Endothelial cell of umbilical vein (primary cell): ENCODE data around the gene POU3F3. TPM values are rescaled to one million over a fixed set of nuclear protein-coding genes. Genes with fewer than 3 reads are reported as not detected.

Experiments used
- BruUV-seq: library from RNA; stranded (reverse); fragments of 400-500 nt; replicated peaks from 2 replicates; lab custom pipeline; 2021; lab: Mats Ljungman, UMichigan
- CTCF ChIA-PET: fragments of 300-600, 350-600 bp; sonication (Branson Sonifier 250); formaldehyde crosslinking; loops from one replicate; lab custom pipeline; 2021; ENCODE audit warnings: antibody characterized with exemption, inconsistent platforms; lab: Charles Lee
- POLR2A ChIA-PET: fragments of 300-600, 350-600 bp; sonication (Branson Sonifier 250); formaldehyde crosslinking; loops from one replicate; lab custom pipeline; 2021; ENCODE audit warnings: antibody characterized with exemption, inconsistent platforms; lab: Charles Lee
- DNase-seq: peaks from one replicate; pipeline ENCODE4 v3.0.0-alpha.2; 2011; ENCODE audit warnings: low read depth, low spot score
- FAIRE-seq: peaks from 2 replicates; lab custom pipeline; 2011; peaks lifted over from hg19 to GRCh38; lab: Jason Lieb, UNC
- H2AFZ ChIP-seq: 2 replicates; pipeline ENCODE4 v1.6.0; 2012; ENCODE audit warnings: low read depth, low read length, control low read depth, inconsistent platforms
- H3K27ac ChIP-seq: 2 replicates; pipeline ENCODE4 v1.5.1; 2011; ENCODE audit warnings: low read depth, mild to moderate bottlenecking, control low read depth, low read length, moderate library complexity; ENCODE audit not compliant: insufficient read depth
- H3K27me3 ChIP-seq, 2 experiments: 2 replicates each; pipeline versions ENCODE4 v1.6.0 to v1.6.1; 2011; ENCODE audit warnings: low read length in 2 of 2, mixed read lengths in 1 of 2; ENCODE audit not compliant: control insufficient read depth in 2 of 2, insufficient read depth in 2 of 2
- H3K36me3 ChIP-seq, 2 experiments: 2 replicates in 1 of 2; 3 replicates in 1 of 2; pipeline ENCODE4 v1.5.1; 2011; ENCODE audit warnings: low read length in 2 of 2, mild to moderate bottlenecking in 1 of 2, moderate library complexity in 1 of 2; ENCODE audit not compliant: control insufficient read depth in 2 of 2, insufficient read depth in 2 of 2; ENCODE audit errors: extremely low read depth in 1 of 2
- H3K4me1 ChIP-seq: 3 replicates; pipeline ENCODE4 v1.5.1; 2011; ENCODE audit warnings: mild to moderate bottlenecking, low read length; ENCODE audit not compliant: control insufficient read depth, insufficient read depth; ENCODE audit errors: extremely low read depth
- H3K4me2 ChIP-seq: 2 replicates; pipeline ENCODE4 v1.6.1; 2011; ENCODE audit warnings: low read length, control low read depth, mixed read lengths; ENCODE audit not compliant: insufficient read depth
- H3K4me3 ChIP-seq, 3 experiments: fragments of 200-600 bp in 1 of 3; sonication (generic), shearing (Covaris generic) in 1 of 3; replicated peaks in 1 of 3; 2 replicates each; pipeline ENCODE4 v1.5.1; 2011 to 2016; ENCODE audit warnings: control low read depth in 3 of 3, low read length in 3 of 3, mild to moderate bottlenecking in 2 of 3, inconsistent platforms in 1 of 3, low read depth in 1 of 3, moderate library complexity in 1 of 3; ENCODE audit not compliant: insufficient read depth in 1 of 3
- H3K79me2 ChIP-seq: 2 replicates; pipeline ENCODE4 v1.6.0; 2012; ENCODE audit warnings: low read length, inconsistent platforms; ENCODE audit not compliant: control insufficient read depth, insufficient read depth
- H3K9ac ChIP-seq: replicated peaks from 2 replicates; pipeline ENCODE3; 2011; ENCODE audit warnings: low read length, control low read depth; ENCODE audit not compliant: insufficient read depth; ENCODE audit errors: extremely low read depth
- H3K9me1 ChIP-seq: replicated peaks from 3 replicates; pipeline ENCODE4 v1.6.0; 2011; ENCODE audit warnings: mild to moderate bottlenecking, low read length; ENCODE audit not compliant: control insufficient read depth, insufficient read depth; ENCODE audit errors: extremely low read depth
- H3K9me3 ChIP-seq: replicated peaks from 2 replicates; pipeline ENCODE4 v1.5.1; 2012; ENCODE audit warnings: low read length, inconsistent platforms; ENCODE audit not compliant: control insufficient read depth, insufficient read depth
- H4K20me1 ChIP-seq: replicated peaks from 2 replicates; pipeline ENCODE3; 2011; ENCODE audit warnings: mild to moderate bottlenecking, low read length; ENCODE audit not compliant: control insufficient read depth, insufficient read depth; ENCODE audit errors: extremely low read depth
- EZH2 ChIP-seq: IDR thresholded peaks from 2 replicates; pipeline ENCODE4 v1.6.1; 2012; ENCODE audit warnings: borderline replicate concordance, low read depth, mild to moderate bottlenecking, moderate library complexity, low read length, inconsistent platforms; ENCODE audit not compliant: severe bottlenecking
- FOS ChIP-seq: IDR thresholded peaks from 2 replicates; pipeline ENCODE4 v1.6.1; 2011; ENCODE audit warnings: mild to moderate bottlenecking, low read length, moderate library complexity, borderline replicate concordance; ENCODE audit not compliant: insufficient read depth
- GATA2 ChIP-seq: IDR thresholded peaks from 2 replicates; pipeline ENCODE4 v1.7.0; 2011; ENCODE audit warnings: low read depth, mild to moderate bottlenecking, moderate library complexity, mixed read lengths, low read length; ENCODE audit not compliant: insufficient read length, insufficient read depth
- JUN ChIP-seq: IDR thresholded peaks from 2 replicates; pipeline ENCODE4 v1.6.1; 2011; ENCODE audit warnings: borderline replicate concordance, low read depth; ENCODE audit not compliant: insufficient read length, insufficient read depth
- MYC ChIP-seq: IDR thresholded peaks from one replicate; pipeline ENCODE4 v1.6.1; 2011; ENCODE audit warnings: mild to moderate bottlenecking, low read depth, low read length
- POLR2A ChIP-seq: IDR thresholded peaks from 2 replicates; pipeline ENCODE4 v1.6.1; 2012; ENCODE audit warnings: low read depth, mild to moderate bottlenecking, control low read depth, low read length
- POLR2AphosphoS5 ChIP-seq: IDR thresholded peaks from 2 replicates; pipeline ENCODE4 v1.6.1; 2012; ENCODE audit warnings: low read depth, mild to moderate bottlenecking, control low read depth, low read length, moderate library complexity; ENCODE audit not compliant: insufficient read depth
- dilution Hi-C: fragments of 300-500 bp; cut with MboI; formaldehyde crosslinking; loops from one replicate; pipeline ENCODE4 v1.15.0; 2019; ENCODE audit warnings: low sequenced_read_pairs; ENCODE audit not compliant: extremely low pct_ligation_motif_present
- intact Hi-C: fragments of 100-400 bp; cut with micrococcal nuclease; formaldehyde crosslinking; loops from one replicate; pipeline ENCODE4 v1.10.0; 2022
- polyA plus RNA-seq, 4 experiments: library from polyadenylated mRNA; depleted of rRNA in 3 of 4; stranded (reverse) in 3 of 4; unstranded in 1 of 4; fragments of >200 nt; gene quantifications; 2 replicates each; pipeline versions ENCODE4 v1.2.1 to v1.2.3, GENCODE V29; 2011 to 2012; ENCODE audit warnings: missing spikeins in 1 of 4
- small RNA-seq: library from RNA; depleted of rRNA; stranded (forward); fragments of <200 nt; gene quantifications from one replicate; pipeline ENCODE3, GENCODE V24; 2012; ENCODE audit warnings: low replicate concordance, low read depth; ENCODE audit not compliant: insufficient read depth, insufficient read length
- total RNA-seq: library from RNA; stranded (reverse); gene quantifications from 2 replicates; pipeline ENCODE4 v1.2.3, GENCODE V29; 2021
- TF ChIP-seq, protein P1 (sequence below), 2 donors: IDR thresholded peaks; 1 replicate in 1 of 2; 2 replicates in 1 of 2; pipeline ENCODE4 v1.5.1; 2011; ENCODE audit warnings: low read length in 2 of 2, mild to moderate bottlenecking in 2 of 2, moderate library complexity in 2 of 2, control low read depth in 1 of 2, inconsistent platforms in 1 of 2, low read depth in 1 of 2; ENCODE audit not compliant: insufficient read depth in 1 of 2; ENCODE audit errors: extremely low read depth in 1 of 2
- TF ChIP-seq, protein P2 (sequence below): IDR thresholded peaks from 2 replicates; pipeline ENCODE4 v1.6.1; 2011; ENCODE audit not compliant: insufficient read depth, insufficient read length

Gene POU3F3
- total and polyA plus RNA-seq, 2 donors (not counting 3 experiments of a cell fraction or from before 2014, with no cell fraction given): not detected

DNA sequence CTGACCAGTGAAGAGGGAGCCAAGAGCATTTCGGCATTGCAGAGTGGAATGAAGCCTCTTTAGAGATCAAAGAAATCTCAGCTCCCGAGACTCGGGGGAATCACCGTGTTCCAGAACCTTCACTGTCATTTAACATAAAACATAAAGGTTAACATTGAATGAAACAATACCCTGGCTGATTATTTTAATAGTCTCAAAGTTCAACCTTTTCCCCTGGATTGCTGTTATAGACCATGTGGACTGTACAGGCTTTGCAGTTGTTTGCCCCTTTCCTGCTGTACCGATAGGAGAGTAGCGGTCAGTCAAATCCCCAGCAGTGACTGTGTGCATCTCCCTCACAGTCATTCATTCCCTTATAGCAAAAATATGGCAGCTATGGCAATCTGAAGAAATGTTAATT, 48.4 kb downstream of the POU3F3 start:
- BruUV-seq: no TSS peak
- Histone ChIP-seq H2AFZ (no peak overlapping the region), H3K79me2 (no peaks in the 10 kb centered on the region), H3K9me1 (no peaks in the 10 kb centered on the region), H3K27ac (no peak overlapping the region), H3K4me3 (no peak overlapping the region), H3K27me3 (no peaks in the 10 kb centered on the region), H3K4me1 (no peaks in the 10 kb centered on the region), H3K9ac (no peak overlapping the region), H3K9me3 (no peaks in the 10 kb centered on the region), H3K4me2 (no peak overlapping the region), H4K20me1 (no peaks in the 10 kb centered on the region), H3K36me3 (no peaks in the 10 kb centered on the region)
- TF ChIP-seq, protein P1, sequence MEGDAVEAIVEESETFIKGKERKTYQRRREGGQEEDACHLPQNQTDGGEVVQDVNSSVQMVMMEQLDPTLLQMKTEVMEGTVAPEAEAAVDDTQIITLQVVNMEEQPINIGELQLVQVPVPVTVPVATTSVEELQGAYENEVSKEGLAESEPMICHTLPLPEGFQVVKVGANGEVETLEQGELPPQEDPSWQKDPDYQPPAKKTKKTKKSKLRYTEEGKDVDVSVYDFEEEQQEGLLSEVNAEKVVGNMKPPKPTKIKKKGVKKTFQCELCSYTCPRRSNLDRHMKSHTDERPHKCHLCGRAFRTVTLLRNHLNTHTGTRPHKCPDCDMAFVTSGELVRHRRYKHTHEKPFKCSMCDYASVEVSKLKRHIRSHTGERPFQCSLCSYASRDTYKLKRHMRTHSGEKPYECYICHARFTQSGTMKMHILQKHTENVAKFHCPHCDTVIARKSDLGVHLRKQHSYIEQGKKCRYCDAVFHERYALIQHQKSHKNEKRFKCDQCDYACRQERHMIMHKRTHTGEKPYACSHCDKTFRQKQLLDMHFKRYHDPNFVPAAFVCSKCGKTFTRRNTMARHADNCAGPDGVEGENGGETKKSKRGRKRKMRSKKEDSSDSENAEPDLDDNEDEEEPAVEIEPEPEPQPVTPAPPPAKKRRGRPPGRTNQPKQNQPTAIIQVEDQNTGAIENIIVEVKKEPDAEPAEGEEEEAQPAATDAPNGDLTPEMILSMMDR (IDR thresholded peaks at IDR 0.05; ENCODE audit: extremely low read depth in 1 of 2, insufficient read depth in 1 of 2, low read depth in 1 of 2, low read length in 2 of 2): no peak
- TF ChIP-seq EZH2 (no peak), POLR2A (no peak), MYC (no peak), GATA2 (no peak), FOS (no peak), POLR2AphosphoS5 (no peak), JUN (no peak)
- TF ChIP-seq, protein P2, sequence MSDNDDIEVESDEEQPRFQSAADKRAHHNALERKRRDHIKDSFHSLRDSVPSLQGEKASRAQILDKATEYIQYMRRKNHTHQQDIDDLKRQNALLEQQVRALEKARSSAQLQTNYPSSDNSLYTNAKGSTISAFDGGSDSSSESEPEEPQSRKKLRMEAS: no peak
- ChIA-PET CTCF (no interaction called here), POLR2A (no interaction called here)
- intact Hi-C loops (no loop called here), dilution Hi-C loops (no loop called here)
- DNase-seq (no peak), FAIRE-seq (no peak)

Small RNA genes within 50 kb of the gene (small RNA-seq; reads per million reads assigned to genes)
- not detected for gene AC018730.1

Other genes with a start within 250 kb of the POU3F3 start
- 21.8 and 23.9 TPM in 2 replicates for gene MRPS9, start 184.0 kb downstream of the POU3F3 start, total RNA-seq
- gene MRPS9, start 184.0 kb downstream of the POU3F3 start, polyA plus RNA-seq: 10.9 and 14.5 TPM in 2 replicates